ENCODE measurements around the gene VTN.

VTN gene

GRCh38 chr17:28390141-28390540, 20.0 kb upstream of the VTN start:
- H3K27ac Mint-ChIP-seq: no peak overlapping the region
- no peak overlapping the region for H3K4me3 Mint-ChIP-seq
- no peaks in the 10 kb centered on the region for H3K27me3 Mint-ChIP-seq (ENCODE audit: low read depth)
- no peak for DNase-seq (ENCODE audit: low spot score)
- H3K9me3 Mint-ChIP-seq: no peaks in the 10 kb centered on the region
- H3K36me3 Mint-ChIP-seq (ENCODE audit: low read depth): peaks cover 27% of the 10 kb centered on the region
- peaks cover 6% of the 10 kb centered on the region for H3K4me1 Mint-ChIP-seq (ENCODE audit: low read depth)

- peaks cover 13% of the 10 kb centered on the region for H3K4me1 Mint-ChIP-seq (ENCODE audit: low read depth)
These were observed 18.0 kb upstream of the VTN start for GRCh38 chr17:28388106-28388505.

GRCh38 chr17:28386391-28386790, 16.3 kb upstream of the VTN start:
- peaks cover 15% of the 10 kb centered on the region for H3K4me1 Mint-ChIP-seq (ENCODE audit: low read depth)
- DNase-seq (ENCODE audit: low spot score): no peak
- peaks cover 26% of the 10 kb centered on the region for H3K36me3 Mint-ChIP-seq (ENCODE audit: low read depth)
- H3K4me3 Mint-ChIP-seq: no peak overlapping the region
- peaks cover 2% of the 10 kb centered on the region for H3K27me3 Mint-ChIP-seq (ENCODE audit: low read depth)
- no peaks in the 10 kb centered on the region for H3K9me3 Mint-ChIP-seq
- no peak overlapping the region for H3K27ac Mint-ChIP-seq

More at GRCh38 chr17:28388106-28388505, 18.0 kb upstream of the VTN start:
- H3K9me3 Mint-ChIP-seq: no peaks in the 10 kb centered on the region
- H3K4me3 Mint-ChIP-seq: no peak overlapping the region
- H3K27me3 Mint-ChIP-seq (ENCODE audit: low read depth): no peaks in the 10 kb centered on the region
- no peak for DNase-seq (ENCODE audit: low spot score)
- peaks cover 26% of the 10 kb centered on the region for H3K36me3 Mint-ChIP-seq (ENCODE audit: low read depth)
- H3K27ac Mint-ChIP-seq: no peak overlapping the region

GRCh38 chr17:28385406-28385805, 15.3 kb upstream of the VTN start:
- Mint-ChIP-seq H3K27me3 (ENCODE audit: low read depth) (peaks cover 2% of the 10 kb centered on the region), H3K9me3 (no peaks in the 10 kb centered on the region), H3K4me3 (peak overlapping the region; percentile 93), H3K27ac (peak overlapping the region; percentile 46), H3K36me3 (ENCODE audit: low read depth) (peaks cover 21% of the 10 kb centered on the region), H3K4me1 (ENCODE audit: low read depth) (peaks cover 17% of the 10 kb centered on the region)
- DNase-seq (ENCODE audit: low spot score): no peak

- DNase-seq (ENCODE audit: low spot score): no peak
- H3K36me3 Mint-ChIP-seq (ENCODE audit: low read depth): peaks cover 19% of the 10 kb centered on the region
- peak overlapping the region; percentile 91 for H3K27ac Mint-ChIP-seq
These were observed 14.9 kb upstream of the VTN start for GRCh38 chr17:28385037-28385400.

GRCh38 chr17:28384281-28385036, 14.4 kb upstream of the VTN start:
- Mint-ChIP-seq H3K36me3 (ENCODE audit: low read depth) (peaks cover 14% of the 10 kb centered on the region), H3K27me3 (ENCODE audit: low read depth) (peaks cover 2% of the 10 kb centered on the region), H3K27ac (peak overlapping the region; percentile 91), H3K9me3 (no peaks in the 10 kb centered on the region), H3K4me3 (peak overlapping the region; percentile 93), H3K4me1 (ENCODE audit: low read depth) (peaks cover 20% of the 10 kb centered on the region)
- DNase-seq (ENCODE audit: low spot score): peak; percentile 59

More at GRCh38 chr17:28385037-28385400, 14.9 kb upstream of the VTN start:
- H3K4me3 Mint-ChIP-seq: peak overlapping the region; percentile 93
- H3K4me1 Mint-ChIP-seq (ENCODE audit: low read depth): peaks cover 20% of the 10 kb centered on the region
- H3K9me3 Mint-ChIP-seq: no peaks in the 10 kb centered on the region
- H3K27me3 Mint-ChIP-seq (ENCODE audit: low read depth): peaks cover 2% of the 10 kb centered on the region

- no peak for DNase-seq (ENCODE audit: low spot score)
- Mint-ChIP-seq H3K27me3 (ENCODE audit: low read depth) (peaks cover 2% of the 10 kb centered on the region), H3K27ac (no peak overlapping the region), H3K9me3 (no peaks in the 10 kb centered on the region), H3K4me3 (no peak overlapping the region), H3K36me3 (ENCODE audit: low read depth) (peaks cover 3% of the 10 kb centered on the region), H3K4me1 (ENCODE audit: low read depth) (peaks cover 20% of the 10 kb centered on the region)
These were observed 11.2 kb upstream of the VTN start for GRCh38 chr17:28381141-28381825.

- Mint-ChIP-seq H3K27me3 (ENCODE audit: low read depth) (peaks cover 2% of the 10 kb centered on the region), H3K4me1 (ENCODE audit: low read depth) (peaks cover 17% of the 10 kb centered on the region), H3K36me3 (ENCODE audit: low read depth) (peaks cover 3% of the 10 kb centered on the region), H3K4me3 (no peak overlapping the region), H3K27ac (no peak overlapping the region), H3K9me3 (no peaks in the 10 kb centered on the region)
- DNase-seq (ENCODE audit: low spot score): no peak
These were observed 10.0 kb upstream of the VTN start for GRCh38 chr17:28379814-28380801.

- Mint-ChIP-seq H3K9me3 (no peaks in the 10 kb centered on the region), H3K4me3 (peak overlapping the region; percentile 79), H3K27ac (peak overlapping the region; percentile 60), H3K27me3 (ENCODE audit: low read depth) (no peaks in the 10 kb centered on the region), H3K36me3 (ENCODE audit: low read depth) (peaks cover 2% of the 10 kb centered on the region), H3K4me1 (ENCODE audit: low read depth) (peaks cover 12% of the 10 kb centered on the region)
- DNase-seq (ENCODE audit: low spot score): no peak
These were observed 2.8 kb upstream of the VTN start for GRCh38 chr17:28372945-28373274.

GRCh38 chr17:28372203-28372944, 2.3 kb upstream of the VTN start:
- DNase-seq (ENCODE audit: low spot score): no peak
- H3K9me3 Mint-ChIP-seq: no peaks in the 10 kb centered on the region
- H3K27me3 Mint-ChIP-seq (ENCODE audit: low read depth): no peaks in the 10 kb centered on the region
- peak overlapping the region; percentile 60 for H3K27ac Mint-ChIP-seq
- peaks cover 2% of the 10 kb centered on the region for H3K36me3 Mint-ChIP-seq (ENCODE audit: low read depth)
- peaks cover 12% of the 10 kb centered on the region for H3K4me1 Mint-ChIP-seq (ENCODE audit: low read depth)
- H3K4me3 Mint-ChIP-seq: peak overlapping the region; percentile 79

- peak within 1 kb of the TSS; percentile 93 for H3K27ac Mint-ChIP-seq
- H3K36me3 Mint-ChIP-seq (ENCODE audit: low read depth): peaks cover 2% of the 10 kb centered on the region
- no peaks in the 10 kb centered on the region for H3K9me3 Mint-ChIP-seq
- peak; percentile 91 for DNase-seq (ENCODE audit: low spot score)
- H3K4me3 Mint-ChIP-seq: peak within 1 kb of the TSS; percentile 93
- H3K27me3 Mint-ChIP-seq (ENCODE audit: low read depth): no peaks in the 10 kb centered on the region
- peaks cover 12% of the 10 kb centered on the region for H3K4me1 Mint-ChIP-seq (ENCODE audit: low read depth)
These were observed 1.4 kb upstream of the VTN start, which contains the start of gene SARM1 for GRCh38 chr17:28371245-28372202. TSS of gene SARM1 (plus strand) at chr17:28371694. CDS start at chr17:28372033, 339 bp downstream.

GRCh38 chr17:28370744-28371103, 617 bp upstream of the VTN start:
- Mint-ChIP-seq H3K27me3 (ENCODE audit: low read depth) (no peaks in the 10 kb centered on the region), H3K4me3 (peak overlapping the region; percentile 93)

More at GRCh38 chr17:28370744-28371103, 617 bp upstream of the VTN start:
- Mint-ChIP-seq H3K4me1 (ENCODE audit: low read depth) (peaks cover 12% of the 10 kb centered on the region), H3K36me3 (ENCODE audit: low read depth) (peaks cover 2% of the 10 kb centered on the region), H3K9me3 (no peaks in the 10 kb centered on the region), H3K27ac (no peak overlapping the region)
- DNase-seq (ENCODE audit: low spot score): no peak
